Effector CD8-positive, alpha-beta T cell (primary cell): ENCODE results near the gene HMG20B.
"Not testable (repeated sequence)": the region's sequence is repeated elsewhere in the genome, so short reads cannot be mapped to it uniquely, and the experiment has no call there.

Experiments
- DNase-seq: peaks from one replicate; lab custom pipeline; 2025; lab: John Stamatoyannopoulos, UW
- total RNA-seq, 4 experiments: gene quantifications; one replicate each; lab custom pipeline; 2026; lab: John Stamatoyannopoulos, UW

The HMG20B gene
- total RNA-seq = 42.3 to 82.7 (median 61.1) reads per million in 4 experiments

GRCh38 chr19:3572855-3573161 is at the start of gene HMG20B:
Gene HMG20B, plus strand, starts transcription at chr19:3572944. Its CDS starts 366 bp downstream, at chr19:3573310.
- no peak for DNase-seq

- DNase-seq = no peak
Measured at GRCh38 chr19:3523361-3524077, 49.2 kb upstream of the HMG20B start.

- DNase-seq = no peak
Measured at GRCh38 chr19:3524078-3524842, 48.5 kb upstream of the HMG20B start.

- DNase-seq = no peak
Measured at GRCh38 chr19:3524904-3525451, 47.8 kb upstream of the HMG20B start.

GRCh38 chr19:3526507-3527237 is 46.1 kb upstream of the HMG20B start:
- DNase-seq = no peak

GRCh38 chr19:3527238-3527910 is 45.4 kb upstream of the HMG20B start:
- no peak for DNase-seq

- no peak for DNase-seq
Measured at GRCh38 chr19:3528080-3528479, 44.7 kb upstream of the HMG20B start.

- no peak for DNase-seq
Measured at GRCh38 chr19:3528539-3529211, 44.1 kb upstream of the HMG20B start.

GRCh38 chr19:3529299-3529698 is 43.4 kb upstream of the HMG20B start:
- not testable (repeated sequence) for DNase-seq

GRCh38 chr19:3530389-3530788 is 42.4 kb upstream of the HMG20B start:
- DNase-seq = no peak

GRCh38 chr19:3531716-3532115 is 41.0 kb upstream of the HMG20B start:
- DNase-seq = no peak

- no peak for DNase-seq
Measured at GRCh38 chr19:3532154-3532786, 40.5 kb upstream of the HMG20B start.

- no peak for DNase-seq
Measured at GRCh38 chr19:3533033-3533432, 39.7 kb upstream of the HMG20B start.

GRCh38 chr19:3533563-3534216 is 39.1 kb upstream of the HMG20B start:
- DNase-seq = no peak

- no peak for DNase-seq
Measured at GRCh38 chr19:3534375-3535234, 38.1 kb upstream of the HMG20B start.

GRCh38 chr19:3535235-3535535 is 37.6 kb upstream of the HMG20B start:
- no peak for DNase-seq

- no peak for DNase-seq
Measured at GRCh38 chr19:3535563-3535965, 37.2 kb upstream of the HMG20B start.

GRCh38 chr19:3535981-3536380 is 36.8 kb upstream of the HMG20B start:
- DNase-seq = no peak

GRCh38 chr19:3536429-3537100 is 36.2 kb upstream of the HMG20B start:
- no peak for DNase-seq
